ENCODE measurements around the gene SNCB. TPM values are rescaled to one million over a fixed set of nuclear protein-coding genes. Genes with fewer than 3 reads are reported as not detected.

SNCB gene
- total and polyA plus RNA-seq, 2 of the 4 experiments (the other 2 are of a cell fraction): 0.41 TPM; not detected in 1

GRCh38 chr5:176614805-176615478 lies 15.4 kb downstream of the SNCB start:
- peak overlapping the region; percentile 84 for H3K4me2 ChIP-seq (ENCODE audit: low read depth, low read length)
- H3K23ac ChIP-seq (ENCODE audit: low read depth, low read length): peak overlapping the region; percentile 79
- peak overlapping the region; percentile 55 for H4K91ac ChIP-seq (ENCODE audit: insufficient read depth, low read depth, low read length)
- peak overlapping the region; percentile 71; the same call in 1 of the 2 replicates for H2AK5ac ChIP-seq (ENCODE audit: low read depth, low read length)
- no peaks in the 10 kb centered on the region for H3K9me3 ChIP-seq (ENCODE audit: control insufficient read depth, insufficient read depth, low read length)
- H4K20me1 ChIP-seq (ENCODE audit: insufficient read depth, low read length): no peaks in the 10 kb centered on the region; the same call in 1 of the 2 replicates
- H2BK15ac ChIP-seq (ENCODE audit: low read depth, low read length): peak overlapping the region; percentile 60; the same call in 2 of the 3 replicates
- intact Hi-C loops (cut with micrococcal nuclease): loop anchor here (1.0 to 5.0 kb wide), 3 partner anchors 41 to 198 kb away; partner anchors contain the start of genes CLTB and RNF44
- H3K4me3 ChIP-seq (ENCODE audit: insufficient read depth, low read depth, low read length): no peak overlapping the region
- dilution Hi-C loops (cut with HindIII; ENCODE audit: low sequenced_read_pairs, unreplicated experiment): no loop called here
- peak overlapping the region; percentile 48; the same call in 1 of the 2 replicates for H3K14ac ChIP-seq (replicated peaks; ENCODE audit: low read depth, low read length)
- BruUV-seq (replicated peaks): no TSS peak
- TF ChIP-seq NFE2L2 (IDR thresholded peaks at IDR 0.05; ENCODE audit: low read depth, low read length) (0 out of 2 replicates have a peak, but pooled peaks have one; percentile 2), MAZ (IDR thresholded peaks at IDR 0.05; ENCODE audit: borderline replicate concordance, low read depth, low read length) (peak; percentile 87), MXI1 (IDR thresholded peaks at IDR 0.05; ENCODE audit: borderline replicate concordance, low read depth, low read length) (no peak), FOS (IDR thresholded peaks at IDR 0.05; ENCODE audit: low read depth, low read length) (peak; percentile 93), CEBPB (IDR thresholded peaks at IDR 0.05; ENCODE audit: low read depth, low read length) (peak; percentile 37; the same call in 1 of the 2 replicates)
- TF ChIP-seq, protein P1, sequence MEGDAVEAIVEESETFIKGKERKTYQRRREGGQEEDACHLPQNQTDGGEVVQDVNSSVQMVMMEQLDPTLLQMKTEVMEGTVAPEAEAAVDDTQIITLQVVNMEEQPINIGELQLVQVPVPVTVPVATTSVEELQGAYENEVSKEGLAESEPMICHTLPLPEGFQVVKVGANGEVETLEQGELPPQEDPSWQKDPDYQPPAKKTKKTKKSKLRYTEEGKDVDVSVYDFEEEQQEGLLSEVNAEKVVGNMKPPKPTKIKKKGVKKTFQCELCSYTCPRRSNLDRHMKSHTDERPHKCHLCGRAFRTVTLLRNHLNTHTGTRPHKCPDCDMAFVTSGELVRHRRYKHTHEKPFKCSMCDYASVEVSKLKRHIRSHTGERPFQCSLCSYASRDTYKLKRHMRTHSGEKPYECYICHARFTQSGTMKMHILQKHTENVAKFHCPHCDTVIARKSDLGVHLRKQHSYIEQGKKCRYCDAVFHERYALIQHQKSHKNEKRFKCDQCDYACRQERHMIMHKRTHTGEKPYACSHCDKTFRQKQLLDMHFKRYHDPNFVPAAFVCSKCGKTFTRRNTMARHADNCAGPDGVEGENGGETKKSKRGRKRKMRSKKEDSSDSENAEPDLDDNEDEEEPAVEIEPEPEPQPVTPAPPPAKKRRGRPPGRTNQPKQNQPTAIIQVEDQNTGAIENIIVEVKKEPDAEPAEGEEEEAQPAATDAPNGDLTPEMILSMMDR (conservative IDR thresholded peaks at IDR 0.05; ENCODE audit: low read depth, low read length): no peak
- WGBS, 2 experiments (ENCODE audit: extremely low coverage in 2 of 2, insufficient read length in 1 of 2): 40% methylated on average over 2 of the region's 8 CpGs; no CpG with 5 or more reads in 1 of the 2 experiments
- H2AFZ ChIP-seq (replicated peaks; ENCODE audit: low read length, poor library complexity): peak overlapping the region; percentile 40
- peak overlapping the region; percentile 84 for H2BK20ac ChIP-seq (ENCODE audit: low read depth, low read length)
- H3K56ac ChIP-seq (ENCODE audit: extremely low read depth, insufficient read depth, low read length): 0 out of 2 replicates have a peak overlapping the region, but pooled peaks have one; percentile 24
- ChIA-PET CTCF (interaction anchor here (0.6 to 1.2 kb wide), 3 partner anchors 9 to 198 kb away, joined by 3 to 9 read pairs (median 4); partner anchors contain the start of gene CLTB), POLR2A (ENCODE audit: unreplicated experiment) (no interaction called here)
- peak overlapping the region; percentile 90 for H3K18ac ChIP-seq (ENCODE audit: low read depth, low read length)
- H2AK9ac ChIP-seq (replicated peaks; ENCODE audit: low read depth, low read length, poor library complexity): no peak overlapping the region
- H3K4ac ChIP-seq (ENCODE audit: low read depth, low read length): peak overlapping the region; percentile 74
- H3K4me1 ChIP-seq (ENCODE audit: control insufficient read depth, insufficient read depth, low read length): peaks cover 31% of the 10 kb centered on the region
- H3K9me1 ChIP-seq (ENCODE audit: insufficient read depth, low read length): peaks cover 24% of the 10 kb centered on the region
- ATAC-seq (ENCODE audit: low read depth) (peak; percentile 45), DNase-seq (peak; percentile 88)
- peak overlapping the region in 1 of 2 experiments; percentile 71; a peak in 3 of 4 replicates for H4K8ac ChIP-seq (ENCODE audit: low read depth in 2 of 2, low read length in 2 of 2)
- peaks cover 0 to 4% of the 10 kb centered on the region in 2 experiments; a peak in 1 of 4 replicates for H3K79me1 ChIP-seq (ENCODE audit: low read depth in 1 of 2, low read length in 2 of 2)
- H3K27ac ChIP-seq (ENCODE audit: insufficient read depth, low read length): peak overlapping the region; percentile 76; the same call in 1 of the 2 replicates
- peak overlapping the region; percentile 76 for H2BK120ac ChIP-seq (ENCODE audit: low read depth, low read length)
- in situ Hi-C loops (cut with MboI; ENCODE audit: low sequenced_read_pairs): no loop called here
- peak overlapping the region; percentile 38 for H4K5ac ChIP-seq (ENCODE audit: low read depth, low read length)
- H2BK5ac ChIP-seq (ENCODE audit: low read depth, low read length, poor library complexity, severe bottlenecking): peak overlapping the region; percentile 59
- no peak overlapping the region for H3K9ac ChIP-seq (ENCODE audit: low read depth, low read length)
- no peaks in the 10 kb centered on the region for H3K36me3 ChIP-seq (ENCODE audit: control insufficient read depth, insufficient read depth, low read length)
- H3K27me3 ChIP-seq (ENCODE audit: control insufficient read depth, insufficient read depth, low read length): peaks cover 6% of the 10 kb centered on the region

Data from IMR-90 (cell line).